ENCODE data around the gene SHROOM3. TPM values are rescaled to one million over a fixed set of nuclear protein-coding genes. Genes with fewer than 3 reads are reported as not detected.
"Not testable (repeated sequence)": the region's sequence is repeated elsewhere in the genome, so short reads cannot be mapped to it uniquely, and the experiment has no call there.

The SHROOM3 gene
- total RNA-seq, 1 donor from 2014 or later: 66.6 TPM

DNA sequence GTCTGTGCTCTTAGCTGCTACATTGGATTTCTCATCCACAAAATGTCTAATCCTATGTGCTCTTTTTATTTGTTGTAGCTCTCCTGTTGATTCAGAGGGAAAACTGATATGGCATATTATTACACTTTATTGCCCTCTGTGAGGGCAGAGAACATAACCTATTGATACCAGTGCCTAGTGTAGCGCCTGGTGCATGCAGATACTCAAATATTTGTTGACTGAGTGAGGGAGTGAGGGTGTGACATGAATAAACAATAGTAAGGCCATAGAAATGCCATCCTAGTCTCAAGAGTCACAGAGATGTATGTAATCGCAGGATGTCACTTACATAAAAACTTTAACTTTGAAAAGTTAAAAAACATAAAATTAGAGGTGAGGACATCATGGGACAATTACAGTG, 159.1 kb downstream of the SHROOM3 start:
- DNase-seq (ENCODE audit: low read depth): no peak

DNA sequence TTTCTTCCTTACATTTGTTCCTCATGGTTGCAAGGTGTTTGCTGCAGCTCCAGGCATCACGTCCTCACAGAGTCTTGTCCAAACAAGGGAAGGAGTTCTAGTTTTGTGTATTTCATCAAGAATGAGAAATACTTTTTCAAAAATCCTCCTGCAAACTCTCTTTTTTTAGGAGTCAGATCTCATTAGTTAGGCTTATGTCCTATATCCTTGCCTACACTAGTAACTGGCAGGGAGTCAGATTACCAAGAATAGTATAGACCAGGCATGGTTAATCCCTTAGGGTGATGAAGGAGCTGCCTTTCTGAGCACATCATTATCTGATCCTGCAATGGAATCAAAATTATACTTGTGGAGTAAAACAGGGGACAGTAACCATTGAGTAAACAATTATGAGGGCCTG, 160.4 kb downstream of the SHROOM3 start:
- no peak for DNase-seq (ENCODE audit: low read depth)

DNA sequence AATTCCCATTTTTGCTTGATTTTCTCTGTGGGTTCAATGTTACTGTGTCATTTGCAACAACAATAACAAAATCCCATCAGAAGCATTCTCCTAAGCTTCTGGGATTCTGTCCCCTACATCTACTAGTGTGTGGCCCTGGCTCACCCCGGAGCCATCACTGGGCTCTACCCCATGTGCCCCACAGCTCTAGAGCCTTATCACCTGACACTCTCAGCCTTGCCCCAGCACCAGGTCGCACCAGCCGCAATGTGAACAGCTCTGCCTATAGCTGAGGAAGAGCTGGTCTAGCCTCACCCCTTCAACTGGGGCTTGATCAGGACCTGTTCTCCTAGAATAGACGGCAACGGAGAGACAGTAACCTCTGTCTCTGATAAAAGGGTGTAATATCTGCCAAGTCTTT, 161.7 kb downstream of the SHROOM3 start:
- DNase-seq (ENCODE audit: low read depth): no peak

DNA sequence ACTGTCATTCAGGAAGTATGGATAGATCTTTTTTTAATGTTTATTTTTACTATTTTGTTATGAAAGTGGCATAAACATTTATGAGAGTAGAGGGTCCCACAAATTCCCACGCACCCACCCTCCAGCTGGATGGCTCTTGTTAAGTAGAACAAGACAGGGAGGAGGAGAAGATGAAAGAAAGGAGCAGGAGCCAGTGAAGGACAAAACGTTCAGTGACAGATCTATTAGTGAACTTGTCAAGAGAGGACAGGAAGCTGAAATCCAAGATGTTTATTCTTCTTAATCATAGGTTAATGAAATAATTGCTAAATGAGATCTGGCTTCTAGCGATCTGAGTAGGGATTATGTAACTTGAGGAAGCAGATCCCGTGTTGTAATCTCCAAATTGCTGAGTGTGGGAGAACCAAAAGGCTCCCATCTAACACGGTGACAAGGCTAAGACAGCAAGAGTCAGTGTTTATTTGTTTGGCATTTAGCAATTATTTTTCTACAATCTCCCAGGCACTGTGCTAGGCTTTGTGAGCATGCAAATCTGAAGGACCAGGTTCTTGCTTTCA, 162.5 kb downstream of the SHROOM3 start:
- no peak for DNase-seq (ENCODE audit: low read depth)

DNA sequence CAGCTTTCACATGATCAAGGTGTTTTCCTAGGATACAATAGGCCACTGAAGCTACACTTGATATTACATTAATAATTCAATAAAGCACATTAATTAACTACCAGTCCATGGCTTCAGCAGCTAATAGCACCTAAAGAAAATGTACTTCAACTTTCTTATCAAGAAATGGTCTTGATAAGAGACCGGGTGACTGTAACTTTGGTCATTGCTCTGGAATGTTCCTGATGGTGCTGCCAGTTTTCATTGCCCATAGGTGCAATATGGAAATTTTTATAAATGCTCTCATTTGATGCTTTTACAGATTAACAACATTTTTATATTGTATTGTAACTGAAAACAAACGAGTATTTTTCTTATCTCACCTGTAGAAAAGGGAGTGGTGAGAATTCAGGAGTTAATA, 165.4 kb downstream of the SHROOM3 start:
- DNase-seq (ENCODE audit: low read depth): no peak

DNA sequence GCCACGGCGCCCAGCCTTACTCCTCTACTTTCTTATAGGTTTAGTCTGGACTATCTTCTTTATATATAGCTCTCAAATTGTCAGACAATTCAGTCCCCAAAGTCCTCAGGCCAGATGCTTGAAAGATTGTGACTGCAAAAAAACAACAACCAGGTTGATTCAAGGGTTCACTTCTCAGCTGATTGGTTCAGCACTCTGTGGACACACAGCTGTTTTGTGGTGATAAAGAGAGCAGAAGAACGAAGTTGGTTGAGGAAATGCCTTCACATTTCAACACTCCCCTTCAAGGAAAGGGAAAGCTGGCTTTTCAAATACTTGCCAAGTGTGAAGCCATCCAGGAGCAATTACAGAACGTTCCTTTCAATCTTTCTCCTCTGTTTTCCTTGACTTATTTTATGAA, 166.8 kb downstream of the SHROOM3 start:
- DNase-seq (ENCODE audit: low read depth): peak; percentile 68

DNA sequence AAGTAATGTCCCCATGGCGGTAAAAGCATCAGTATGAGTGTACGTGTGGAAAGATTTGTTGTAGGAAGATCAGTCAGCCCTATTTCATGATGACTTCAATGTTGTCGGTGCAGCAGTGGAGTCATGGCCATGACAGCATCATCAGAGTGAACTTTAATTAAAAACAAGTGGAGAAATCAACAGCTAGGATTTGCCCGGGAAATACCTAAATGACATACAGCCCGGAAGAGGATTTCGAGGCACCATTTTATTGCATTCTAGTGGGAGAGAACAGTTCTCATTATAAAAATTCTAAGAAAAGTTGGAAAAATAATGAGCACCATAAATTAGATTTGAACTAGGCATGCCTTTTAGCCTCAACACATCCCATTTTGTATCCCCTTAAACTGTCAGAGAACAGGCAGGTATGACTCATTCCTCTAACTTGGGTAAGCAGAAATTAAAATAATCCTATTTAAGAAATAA, 170.1 kb downstream of the SHROOM3 start:
- peak; percentile 54 for DNase-seq (ENCODE audit: low read depth)

DNA sequence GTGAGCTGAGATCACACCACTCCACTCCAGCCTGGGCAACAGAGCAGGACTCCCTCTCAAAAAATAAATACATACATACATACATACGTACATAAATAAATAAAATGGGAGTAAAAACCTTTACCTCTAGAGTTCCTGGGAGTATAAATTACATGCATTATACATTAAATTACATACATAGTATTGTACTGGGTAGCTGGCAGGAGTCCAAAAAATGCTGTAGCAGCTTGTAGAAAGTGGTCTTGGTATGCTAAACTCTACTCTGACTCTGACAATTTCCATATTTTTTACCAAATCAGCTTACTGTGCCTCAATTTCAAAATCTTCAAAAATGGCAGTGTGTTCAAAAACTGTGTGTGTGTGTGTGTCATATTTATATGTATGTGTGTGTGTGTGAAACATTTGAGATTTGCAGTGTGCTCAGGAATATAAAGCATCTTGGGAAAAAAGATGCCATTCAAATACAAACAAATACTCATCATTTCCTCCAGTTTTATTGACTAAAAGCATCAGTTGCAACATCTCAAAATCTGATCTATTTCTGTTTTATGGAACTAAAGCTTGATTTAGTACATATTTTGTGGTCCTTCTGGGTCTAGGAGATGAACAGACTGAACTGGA, 171.7 kb downstream of the SHROOM3 start:
- no peak for DNase-seq (ENCODE audit: low read depth)

DNA sequence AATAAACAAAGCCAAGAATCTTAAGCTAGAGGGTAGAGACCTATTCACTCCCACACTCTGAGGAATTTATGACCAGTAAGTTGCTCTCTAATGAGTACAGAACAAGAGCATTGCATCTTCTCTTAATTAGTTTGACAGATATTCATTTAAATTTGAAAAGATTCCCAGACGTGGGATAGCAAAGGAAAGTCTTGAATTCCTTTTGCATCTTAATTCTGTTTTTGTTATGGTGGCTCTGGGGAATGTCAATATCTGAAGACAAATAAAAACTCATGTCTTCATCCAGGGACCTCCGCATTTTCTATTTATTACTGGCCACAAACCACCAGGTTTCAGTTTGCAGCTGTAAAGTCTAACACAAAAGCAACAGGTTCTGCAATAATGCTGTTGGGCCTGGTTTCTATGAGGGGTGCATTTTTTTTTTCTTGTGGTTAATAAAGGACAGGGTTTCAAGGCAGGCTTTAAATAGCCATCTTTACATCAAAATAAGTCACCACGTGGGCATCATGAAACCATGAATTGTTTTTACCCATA, 172.3 kb downstream of the SHROOM3 start:
- peak; percentile 59 for DNase-seq (ENCODE audit: low read depth)

DNA sequence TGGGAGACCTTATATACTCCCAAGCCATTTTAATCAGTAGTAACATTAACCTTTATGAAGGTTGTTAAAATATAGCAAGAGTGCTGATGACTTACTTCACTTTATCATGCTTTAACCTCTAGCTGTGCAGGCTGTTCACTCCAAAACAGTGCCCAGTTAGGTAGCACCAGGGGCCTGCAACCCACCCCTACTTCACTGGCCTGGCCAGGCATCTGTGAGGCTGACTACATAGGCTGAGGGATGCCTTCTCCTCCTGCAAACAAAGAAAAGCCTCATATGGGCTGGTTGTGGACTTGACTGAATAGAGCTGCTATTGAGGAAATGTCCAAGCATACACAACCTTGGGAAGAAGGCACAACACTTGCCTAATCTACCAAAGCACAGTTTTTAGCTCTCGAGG, 172.8 kb downstream of the SHROOM3 start:
- no peak for DNase-seq (ENCODE audit: low read depth)

DNA sequence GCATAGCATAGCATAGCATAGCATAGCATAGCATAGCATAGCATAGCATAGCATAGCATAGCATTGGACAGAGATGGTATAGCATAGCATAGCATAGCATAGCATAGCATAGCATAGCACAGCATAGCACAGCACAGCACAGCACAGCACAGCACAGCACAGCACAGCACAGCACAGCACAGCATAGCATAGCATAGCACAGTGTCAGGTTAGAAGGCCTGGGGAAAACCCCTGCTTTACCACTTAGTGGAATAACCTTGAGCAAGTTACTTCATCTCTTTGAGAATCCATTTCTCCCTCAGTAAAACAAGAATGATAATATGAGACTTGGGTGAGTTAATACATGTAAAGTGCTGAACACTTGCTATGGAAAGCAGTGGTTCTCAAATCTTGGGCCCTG, 173.5 kb downstream of the SHROOM3 start:
- not testable (repeated sequence) for DNase-seq (ENCODE audit: low read depth)

DNA sequence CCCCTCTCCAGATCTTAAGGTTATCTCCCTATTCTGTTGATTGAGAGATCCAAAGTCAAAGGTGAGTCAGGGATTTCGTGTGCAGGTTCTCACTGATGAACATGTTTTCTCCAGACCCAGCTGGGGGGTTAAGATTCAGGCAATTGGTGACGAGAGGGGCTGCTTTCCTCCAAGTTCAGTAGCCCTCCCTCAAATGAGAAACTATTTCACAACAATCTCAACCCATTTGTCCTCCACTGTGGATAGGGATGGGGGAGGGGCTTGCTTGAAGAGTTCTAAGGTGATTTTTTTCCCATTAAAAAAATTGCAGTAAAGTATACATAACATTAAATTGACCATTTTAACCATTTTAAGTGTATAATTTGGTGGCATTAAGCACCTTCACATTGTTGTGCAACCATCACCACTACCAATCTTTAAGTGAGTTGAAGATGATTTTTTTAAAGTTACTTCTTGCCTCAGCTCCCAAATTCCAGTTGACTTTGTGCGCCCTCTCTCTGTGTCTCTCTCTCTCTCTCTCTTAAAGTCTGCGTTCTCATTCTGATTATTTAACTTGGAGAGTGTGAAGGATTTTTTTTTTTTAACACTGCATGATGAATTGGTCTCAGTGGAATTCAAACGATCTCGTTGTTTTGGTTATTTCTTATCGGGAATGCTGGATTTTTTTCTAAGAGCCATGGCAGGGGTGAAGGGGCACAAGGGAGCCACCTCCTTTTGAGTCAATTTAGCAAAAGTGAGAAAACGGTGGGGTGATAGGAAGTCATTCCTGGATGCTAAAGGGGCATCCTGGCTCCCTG, 175.9 kb downstream of the SHROOM3 start:
- peak; percentile 72 for DNase-seq (ENCODE audit: low read depth)

DNA sequence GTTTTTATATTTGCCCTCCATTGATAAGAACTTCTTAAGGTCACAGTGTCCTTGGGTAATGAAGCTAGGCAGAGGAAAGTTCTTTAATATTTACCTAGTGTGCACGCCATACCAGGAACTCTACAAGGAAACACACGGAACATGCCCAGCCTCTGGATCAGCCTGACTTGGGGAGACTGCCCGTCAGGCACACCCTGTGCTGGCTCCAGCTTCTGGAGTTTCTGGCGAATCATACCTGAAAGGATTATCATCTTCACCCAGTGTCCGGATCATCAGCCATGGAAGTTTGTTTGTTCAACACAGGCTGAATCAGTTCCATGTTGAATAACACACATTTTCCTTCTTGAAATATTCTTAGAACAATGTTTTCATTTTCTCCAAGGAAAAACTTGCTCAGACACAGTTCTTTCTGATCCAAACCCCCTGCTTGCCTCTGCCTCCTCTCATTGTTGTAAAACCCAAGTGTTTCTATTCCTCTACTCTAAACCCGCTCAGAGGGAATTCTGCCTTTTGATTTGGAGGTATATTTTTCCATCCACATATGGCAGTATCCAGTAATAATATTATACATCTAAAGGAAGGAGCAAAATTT, 176.7 kb downstream of the SHROOM3 start:
- DNase-seq (ENCODE audit: low read depth): peak; percentile 50

DNA sequence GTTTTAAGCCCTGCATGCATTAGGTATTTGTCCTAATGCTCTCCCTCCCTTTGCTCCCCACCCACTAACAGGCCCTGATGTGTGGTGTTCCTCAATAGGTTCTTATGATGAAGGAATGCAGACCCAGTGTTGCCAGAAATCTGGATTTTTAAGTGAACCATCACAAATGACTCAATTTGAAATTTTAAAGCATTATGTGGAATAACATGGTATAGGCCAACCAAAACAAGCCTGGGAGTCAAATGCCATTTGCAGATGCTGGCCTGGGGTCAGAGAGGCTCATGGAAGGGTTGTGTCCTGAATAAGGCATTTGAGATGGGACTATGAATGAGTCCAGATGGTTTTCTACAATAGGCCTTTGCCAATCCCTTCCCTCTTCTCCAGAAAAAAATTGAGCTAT, 179.6 kb downstream of the SHROOM3 start:
- DNase-seq (ENCODE audit: low read depth): no peak

DNA sequence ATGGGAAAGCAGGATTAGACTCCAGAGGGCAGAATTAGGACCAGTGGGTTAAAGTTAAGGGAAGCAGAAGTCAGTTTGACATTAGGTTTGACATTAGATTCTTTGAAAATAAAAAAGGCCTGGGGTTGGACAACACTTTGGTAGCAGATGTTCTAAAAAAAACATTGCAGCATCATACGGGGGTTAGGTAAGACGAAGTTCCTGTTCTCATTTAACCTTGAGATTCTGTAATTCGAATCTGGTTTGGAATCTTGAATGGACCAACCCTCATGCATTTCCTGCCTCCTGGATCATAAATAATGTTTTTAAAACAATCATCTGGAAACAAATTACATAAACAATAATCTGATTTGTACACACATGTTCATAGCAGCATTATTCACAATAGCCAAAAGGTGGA, 181.0 kb downstream of the SHROOM3 start:
- no peak for DNase-seq (ENCODE audit: low read depth)

DNA sequence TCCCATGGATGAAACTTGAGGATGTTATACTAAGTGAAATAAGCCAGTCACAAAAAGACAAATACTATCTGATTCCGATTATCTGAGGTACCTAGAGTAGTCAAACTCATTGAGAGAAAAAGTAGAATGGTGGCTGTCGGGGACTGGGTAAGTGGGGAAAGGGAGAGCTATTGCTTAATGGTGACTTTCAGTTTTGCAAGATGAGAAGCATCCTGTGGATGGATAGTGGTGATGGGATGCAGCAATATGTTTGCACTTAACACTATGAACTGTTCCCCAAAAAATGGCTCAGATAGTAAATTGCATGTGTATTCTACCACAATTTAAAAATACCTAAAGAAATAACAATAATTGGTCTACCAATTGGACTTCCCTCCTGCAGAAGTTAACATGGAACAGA, 181.5 kb downstream of the SHROOM3 start:
- DNase-seq (ENCODE audit: low read depth): no peak

DNA sequence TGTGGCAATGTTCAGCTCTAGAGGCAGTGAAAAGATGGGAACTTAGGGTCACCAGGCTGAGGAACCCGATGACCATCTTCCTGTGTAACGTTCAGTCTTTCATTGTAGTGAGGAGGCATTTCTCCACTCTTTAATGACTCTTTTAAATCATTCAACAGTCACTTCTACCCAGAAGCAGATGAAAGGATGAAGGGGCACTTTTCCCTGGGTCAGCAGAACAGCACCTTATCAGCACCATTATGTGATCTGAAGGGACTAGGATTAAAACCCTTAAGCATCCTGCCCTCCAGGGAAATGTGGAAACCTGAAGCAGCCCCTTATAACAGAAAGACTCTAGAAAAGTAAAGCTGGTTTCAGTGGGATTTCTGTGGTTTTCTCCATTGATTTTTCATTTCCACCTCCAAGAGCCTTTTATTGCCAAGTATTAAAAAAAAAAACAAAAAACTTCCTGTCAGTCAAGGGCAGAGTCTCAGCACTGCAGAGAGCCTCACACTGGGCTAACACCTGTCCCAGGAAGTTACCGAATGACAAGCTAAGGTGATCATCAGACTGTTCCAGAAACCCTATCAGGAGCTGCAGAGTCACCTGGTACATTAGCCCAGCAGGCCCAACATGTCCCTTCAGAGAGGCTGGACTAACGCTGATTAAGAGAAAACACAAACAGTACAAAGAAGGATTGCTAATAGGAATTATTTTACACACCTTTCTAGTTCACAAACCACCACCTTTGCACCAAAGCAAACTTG, 185.9 kb downstream of the SHROOM3 start:
- no peak for DNase-seq (ENCODE audit: low read depth)

DNA sequence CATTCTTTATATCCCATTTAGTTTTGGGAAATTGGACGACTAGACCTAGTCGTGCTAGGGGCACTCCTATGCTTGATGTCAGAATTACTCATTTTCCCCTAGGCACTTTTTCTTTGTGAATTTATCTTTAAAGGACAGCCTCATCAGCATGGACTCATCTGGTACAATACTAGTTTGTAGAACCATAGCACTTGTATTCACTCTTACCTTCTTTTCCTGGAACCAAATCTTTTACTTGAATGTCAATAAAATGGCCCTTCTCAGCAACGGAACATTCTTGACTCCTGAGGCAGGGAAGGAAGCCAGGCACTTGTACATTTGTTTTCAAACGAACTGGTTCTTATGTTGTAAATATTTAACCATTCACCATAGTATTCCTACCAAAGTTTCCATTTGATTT, 187.1 kb downstream of the SHROOM3 start:
- DNase-seq (ENCODE audit: low read depth): peak; percentile 89

DNA sequence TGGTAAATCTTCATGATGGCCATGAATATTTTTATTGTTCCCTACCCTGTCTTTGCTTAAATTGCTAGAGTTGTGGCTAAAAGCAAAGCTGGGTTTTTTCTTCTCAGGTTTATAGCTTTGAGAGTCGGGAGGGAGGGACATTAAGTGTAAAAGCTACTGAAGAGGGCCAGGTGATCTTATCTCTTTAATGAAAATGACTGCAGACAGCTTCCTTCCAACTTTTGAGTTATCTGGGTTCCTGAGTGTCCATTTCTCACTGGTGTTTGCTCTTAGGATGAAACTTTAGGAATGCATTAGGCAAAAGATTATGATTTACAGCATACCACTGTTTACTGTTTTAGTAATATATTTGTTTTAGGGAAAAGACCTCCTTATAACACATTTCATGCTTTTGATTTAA, 187.7 kb downstream of the SHROOM3 start:
- no peak for DNase-seq (ENCODE audit: low read depth)

DNA sequence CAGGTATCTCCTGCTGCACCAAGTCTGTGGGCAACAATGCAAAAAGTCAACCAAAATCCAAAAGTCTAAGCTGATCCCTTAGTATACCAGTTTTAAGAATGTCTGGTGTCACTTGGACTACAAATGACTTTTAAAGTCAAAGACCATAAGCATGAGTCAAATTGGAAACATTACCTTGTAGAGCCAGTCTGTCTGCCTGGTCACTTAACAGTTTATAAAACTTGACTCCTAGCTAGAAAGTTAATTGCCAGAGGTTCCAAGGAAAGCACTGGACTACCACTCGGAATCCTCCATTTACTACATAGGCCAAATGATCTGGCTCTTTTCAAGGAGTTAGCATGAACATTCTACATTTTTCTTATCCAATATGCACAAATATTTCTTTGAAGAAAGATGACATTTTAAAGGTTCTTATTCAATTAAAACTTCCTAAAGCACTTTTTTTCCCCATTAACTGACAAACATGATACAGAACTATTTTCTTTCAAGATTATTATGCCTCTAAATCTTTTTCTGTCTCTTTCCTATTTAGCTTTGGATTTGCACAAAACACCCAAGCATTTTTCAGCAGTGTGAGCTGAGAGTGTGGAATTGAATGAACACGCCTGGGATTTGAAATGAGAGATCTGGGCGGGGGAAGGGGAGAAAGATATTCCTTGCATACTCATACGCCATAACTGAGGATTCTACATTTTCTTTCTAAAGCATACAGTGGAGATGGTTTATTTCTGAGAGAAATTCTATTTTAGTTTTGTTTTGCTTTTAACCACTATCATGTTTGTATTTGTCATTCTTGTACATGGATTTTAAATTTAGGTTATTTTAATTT, 188.4 kb downstream of the SHROOM3 start:
- peak; percentile 65 for DNase-seq (ENCODE audit: low read depth)

DNA sequence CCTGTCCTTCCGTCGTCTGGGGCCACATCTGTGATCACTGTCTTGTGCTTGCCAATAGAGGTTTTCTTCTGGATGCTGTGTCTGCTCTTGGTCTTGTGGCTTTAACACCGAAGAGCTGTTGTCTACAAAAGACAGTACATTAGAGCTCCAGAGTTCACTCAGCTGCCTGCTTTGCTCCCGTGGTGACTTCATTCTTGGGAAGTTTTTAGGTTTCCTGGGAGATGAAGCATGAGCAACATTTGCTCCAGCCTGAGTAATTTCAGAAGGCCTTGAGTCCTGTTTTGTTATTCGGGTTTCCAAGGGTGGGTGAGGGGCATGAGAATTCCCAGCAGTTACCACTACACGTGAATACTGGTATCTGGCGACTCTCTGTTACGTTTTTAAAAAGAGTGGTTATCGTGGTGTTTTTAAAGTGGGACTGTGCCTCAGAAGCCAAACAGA, 189.2 kb downstream of the SHROOM3 start:
- DNase-seq (ENCODE audit: low read depth): peak; percentile 99
